GM12878 (cell line): ENCODE results near the gene CBLB.

Experiments
- ATF7 ChIP-seq: fragments of 450-650 bp; IDR thresholded peaks from 2 replicates; pipeline ENCODE4 v1.6.1; 2016; ENCODE audit warnings: low read depth, mild to moderate bottlenecking
- CEBPB ChIP-seq, 2 experiments: fragments of 150-350 bp in 1 of 2; IDR thresholded peaks; 2 replicates each; pipeline ENCODE4 v1.6.1; 2012 to 2014; ENCODE audit warnings: low read depth in 2 of 2, low read length in 2 of 2, borderline replicate concordance in 1 of 2, inconsistent platforms in 1 of 2
- CTCF ChIP-seq, 3 experiments: IDR thresholded peaks in 2 of 3; conservative IDR thresholded peaks in 1 of 3; 2 replicates each; pipeline ENCODE4 v1.5.1; 2011; ENCODE audit warnings: low read depth in 3 of 3, low read length in 3 of 3, mild to moderate bottlenecking in 3 of 3, control low read depth in 2 of 3, moderate library complexity in 2 of 3, inconsistent platforms in 1 of 3, mixed read lengths in 1 of 3; ENCODE audit not compliant: control insufficient read depth in 2 of 3, insufficient read depth in 1 of 3; ENCODE audit errors: extremely low read depth in 1 of 3
- E2F4 ChIP-seq: IDR thresholded peaks from 2 replicates; pipeline ENCODE4 v1.6.1; 2012; ENCODE audit warnings: low read depth, low read length, improper control_type of control experiment
- FOS ChIP-seq: IDR thresholded peaks from 3 replicates; pipeline ENCODE4 v1.6.1; 2011; ENCODE audit warnings: borderline replicate concordance; ENCODE audit not compliant: insufficient read length; ENCODE audit errors: extremely low read depth
- FOXK2 ChIP-seq: fragments of 450-650 bp; IDR thresholded peaks from 2 replicates; pipeline ENCODE4 v1.6.1; 2017; ENCODE audit warnings: mild to moderate bottlenecking, moderate library complexity
- FOXM1 ChIP-seq: IDR thresholded peaks from 2 replicates; pipeline ENCODE4 v1.6.1; 2012; ENCODE audit warnings: low read depth, mild to moderate bottlenecking, inconsistent platforms, low read length, moderate library complexity
- MTA2 ChIP-seq: fragments of 450-650 bp; IDR thresholded peaks from 2 replicates; pipeline ENCODE4 v1.6.1; 2016; ENCODE audit warnings: low read depth, mild to moderate bottlenecking, moderate library complexity
- NFYB ChIP-seq: IDR thresholded peaks from 2 replicates; pipeline ENCODE4 v1.6.1; 2011; ENCODE audit warnings: low read depth, mild to moderate bottlenecking, low read length, improper control_type of control experiment, moderate library complexity; ENCODE audit not compliant: insufficient read depth
- POLR2A ChIP-seq: IDR thresholded peaks from 2 replicates; pipeline ENCODE4 v1.6.1; 2011; ENCODE audit warnings: low read depth, mild to moderate bottlenecking, low read length
- POLR2AphosphoS5 ChIP-seq: IDR thresholded peaks from 2 replicates; pipeline ENCODE4 v1.6.1; 2011; ENCODE audit warnings: mild to moderate bottlenecking, low read length, inconsistent platforms
- SMARCA5 ChIP-seq: fragments of 450-650 bp; IDR thresholded peaks from 2 replicates; pipeline ENCODE4 v1.6.1; 2017; ENCODE audit warnings: mild to moderate bottlenecking
- YBX1 ChIP-seq: fragments of 450-650 bp; IDR thresholded peaks from 2 replicates; pipeline ENCODE4 v1.6.1; 2016; ENCODE audit warnings: antibody characterized with exemption
- TF ChIP-seq, protein P1 (sequence below): IDR thresholded peaks from 2 replicates; pipeline ENCODE4 v1.6.1; 2012; ENCODE audit warnings: low read length, inconsistent platforms

DNA sequence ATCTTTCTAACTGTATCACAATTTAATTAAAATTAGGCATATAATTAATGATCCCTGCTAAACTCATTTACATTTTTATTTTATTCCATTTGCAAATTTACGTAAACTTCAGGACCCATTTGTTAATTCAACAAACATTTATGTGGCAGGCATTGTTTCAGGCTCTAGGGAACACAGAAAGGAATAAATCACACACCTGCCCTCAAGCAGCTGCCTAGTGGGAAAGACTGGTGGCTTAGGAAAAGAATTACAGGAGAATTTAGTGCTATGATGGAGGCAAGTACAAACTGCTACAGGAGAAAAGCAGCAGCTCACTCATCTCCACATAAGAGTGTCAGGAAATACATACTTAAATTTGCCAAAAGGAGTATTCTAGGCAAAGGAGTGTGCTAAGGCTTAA, 11.2 kb downstream of the CBLB start:
- TF ChIP-seq FOS (no peak), POLR2AphosphoS5 (no peak), CTCF (IDR thresholded peaks at IDR 0.05 in 2 of 3, conservative IDR thresholded peaks at IDR 0.05 in 1 of 3; ENCODE audit: control insufficient read depth in 2 of 3, extremely low read depth in 1 of 3, insufficient read depth in 1 of 3, low read depth in 3 of 3, low read length in 3 of 3) (no peak), YBX1 (no peak), FOXK2 (no peak), MTA2 (no peak), FOXM1 (no peak), POLR2A (no peak), CEBPB (IDR thresholded peaks at IDR 0.05; ENCODE audit: borderline replicate concordance in 1 of 2, low read depth in 2 of 2, low read length in 2 of 2) (no peak), SMARCA5 (no peak), E2F4 (no peak), NFYB (no peak), ATF7 (no peak)
- TF ChIP-seq, protein P1, sequence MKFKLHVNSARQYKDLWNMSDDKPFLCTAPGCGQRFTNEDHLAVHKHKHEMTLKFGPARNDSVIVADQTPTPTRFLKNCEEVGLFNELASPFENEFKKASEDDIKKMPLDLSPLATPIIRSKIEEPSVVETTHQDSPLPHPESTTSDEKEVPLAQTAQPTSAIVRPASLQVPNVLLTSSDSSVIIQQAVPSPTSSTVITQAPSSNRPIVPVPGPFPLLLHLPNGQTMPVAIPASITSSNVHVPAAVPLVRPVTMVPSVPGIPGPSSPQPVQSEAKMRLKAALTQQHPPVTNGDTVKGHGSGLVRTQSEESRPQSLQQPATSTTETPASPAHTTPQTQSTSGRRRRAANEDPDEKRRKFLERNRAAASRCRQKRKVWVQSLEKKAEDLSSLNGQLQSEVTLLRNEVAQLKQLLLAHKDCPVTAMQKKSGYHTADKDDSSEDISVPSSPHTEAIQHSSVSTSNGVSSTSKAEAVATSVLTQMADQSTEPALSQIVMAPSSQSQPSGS, result no peak
